Measurements from ENCODE around the gene MAP3K8. TPM values are rescaled to one million over a fixed set of nuclear protein-coding genes. Genes with fewer than 3 reads are reported as not detected.

Gene MAP3K8
- total and polyA plus RNA-seq, 10 of the 15 experiments (the other 5 are each of a cell fraction or from before 2014, with no cell fraction given) = 25.5 to 115 (median 40.2) TPM

GRCh38 chr10:30454744-30455510 lies 20.9 kb downstream of the MAP3K8 start:
- ChIA-PET RAD21 (ENCODE audit: unreplicated experiment) (interaction anchor here (1.1 to 3.2 kb wide), 13 partner anchors 10 to 88 kb away, joined by 3 to 16 read pairs (median 5); partner anchors contain the start of gene MAP3K8), CTCF (interaction anchor here (0.8 to 2.5 kb wide), 8 partner anchors 9 to 82 kb away, joined by 4 to 10 read pairs (median 6); no protein-coding TSS in a partner anchor), SMC1A (ENCODE audit: uncharacterized antibody, unreplicated experiment) (interaction anchor here (1.0 to 4.4 kb wide), 17 partner anchors 8 to 82 kb away, joined by 3 to 35 read pairs (median 5); partner anchors contain the start of gene MAP3K8), POLR2A (interaction anchor here (1.0 to 2.3 kb wide), 5 partner anchors 11 to 39 kb away, joined by 3 to 11 read pairs (median 3); no protein-coding TSS in a partner anchor)
- no peaks in the 10 kb centered on the region for H4K20me1 ChIP-seq (ENCODE audit: control insufficient read depth, insufficient read depth)
- TF ChIP-seq IRF5 (IDR thresholded peaks at IDR 0.05; ENCODE audit: borderline replicate concordance) = no peak
- TF ChIP-seq TCF7 (IDR thresholded peaks at IDR 0.05; ENCODE audit: borderline replicate concordance) = no peak
- no peak for TF ChIP-seq RCOR1 (conservative IDR thresholded peaks at IDR 0.05; ENCODE audit: low read depth, low read length)
- TF ChIP-seq USF1 (IDR thresholded peaks at IDR 0.05; ENCODE audit: borderline replicate concordance, extremely low read length, insufficient read depth, low read depth, low read length) = no peak
- TF ChIP-seq, protein P1, sequence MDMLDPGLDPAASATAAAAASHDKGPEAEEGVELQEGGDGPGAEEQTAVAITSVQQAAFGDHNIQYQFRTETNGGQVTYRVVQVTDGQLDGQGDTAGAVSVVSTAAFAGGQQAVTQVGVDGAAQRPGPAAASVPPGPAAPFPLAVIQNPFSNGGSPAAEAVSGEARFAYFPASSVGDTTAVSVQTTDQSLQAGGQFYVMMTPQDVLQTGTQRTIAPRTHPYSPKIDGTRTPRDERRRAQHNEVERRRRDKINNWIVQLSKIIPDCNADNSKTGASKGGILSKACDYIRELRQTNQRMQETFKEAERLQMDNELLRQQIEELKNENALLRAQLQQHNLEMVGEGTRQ (IDR thresholded peaks at IDR 0.05; ENCODE audit: borderline replicate concordance, low read depth, low read length) = no peak
- no peak for TF ChIP-seq ASH2L (IDR thresholded peaks at IDR 0.05; ENCODE audit: borderline replicate concordance, low read depth)
- no peak for TF ChIP-seq CBX3 (IDR thresholded peaks at IDR 0.05; ENCODE audit: borderline replicate concordance, low read depth)
- no peak for TF ChIP-seq PAX8 (IDR thresholded peaks at IDR 0.05)
- no peak for TF ChIP-seq ESRRA (IDR thresholded peaks at IDR 0.05; ENCODE audit: low read length)
- TF ChIP-seq, protein P2, sequence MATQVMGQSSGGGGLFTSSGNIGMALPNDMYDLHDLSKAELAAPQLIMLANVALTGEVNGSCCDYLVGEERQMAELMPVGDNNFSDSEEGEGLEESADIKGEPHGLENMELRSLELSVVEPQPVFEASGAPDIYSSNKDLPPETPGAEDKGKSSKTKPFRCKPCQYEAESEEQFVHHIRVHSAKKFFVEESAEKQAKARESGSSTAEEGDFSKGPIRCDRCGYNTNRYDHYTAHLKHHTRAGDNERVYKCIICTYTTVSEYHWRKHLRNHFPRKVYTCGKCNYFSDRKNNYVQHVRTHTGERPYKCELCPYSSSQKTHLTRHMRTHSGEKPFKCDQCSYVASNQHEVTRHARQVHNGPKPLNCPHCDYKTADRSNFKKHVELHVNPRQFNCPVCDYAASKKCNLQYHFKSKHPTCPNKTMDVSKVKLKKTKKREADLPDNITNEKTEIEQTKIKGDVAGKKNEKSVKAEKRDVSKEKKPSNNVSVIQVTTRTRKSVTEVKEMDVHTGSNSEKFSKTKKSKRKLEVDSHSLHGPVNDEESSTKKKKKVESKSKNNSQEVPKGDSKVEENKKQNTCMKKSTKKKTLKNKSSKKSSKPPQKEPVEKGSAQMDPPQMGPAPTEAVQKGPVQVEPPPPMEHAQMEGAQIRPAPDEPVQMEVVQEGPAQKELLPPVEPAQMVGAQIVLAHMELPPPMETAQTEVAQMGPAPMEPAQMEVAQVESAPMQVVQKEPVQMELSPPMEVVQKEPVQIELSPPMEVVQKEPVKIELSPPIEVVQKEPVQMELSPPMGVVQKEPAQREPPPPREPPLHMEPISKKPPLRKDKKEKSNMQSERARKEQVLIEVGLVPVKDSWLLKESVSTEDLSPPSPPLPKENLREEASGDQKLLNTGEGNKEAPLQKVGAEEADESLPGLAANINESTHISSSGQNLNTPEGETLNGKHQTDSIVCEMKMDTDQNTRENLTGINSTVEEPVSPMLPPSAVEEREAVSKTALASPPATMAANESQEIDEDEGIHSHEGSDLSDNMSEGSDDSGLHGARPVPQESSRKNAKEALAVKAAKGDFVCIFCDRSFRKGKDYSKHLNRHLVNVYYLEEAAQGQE (IDR thresholded peaks at IDR 0.05; ENCODE audit: low read depth, low read length) = no peak
- no peak for TF ChIP-seq NR2C2 (IDR thresholded peaks at IDR 0.05; ENCODE audit: borderline replicate concordance, control insufficient read depth, insufficient read length, low read depth)
- no peak for TF ChIP-seq EZH2 (IDR thresholded peaks at IDR 0.05; ENCODE audit: borderline replicate concordance, control insufficient read depth, low read depth, low read length)
- no peak for TF ChIP-seq NFYB (IDR thresholded peaks at IDR 0.05; ENCODE audit: insufficient read depth, low read depth, low read length)
- no peak for TF ChIP-seq TBL1XR1 (IDR thresholded peaks at IDR 0.05; ENCODE audit: low read depth, low read length)
- FAIRE-seq = no peak
- BruUV-seq (replicated peaks) = no TSS peak
- no peak overlapping the region for H3K9ac ChIP-seq (ENCODE audit: control insufficient read depth, insufficient read depth, low read length)
- H3K79me2 ChIP-seq (ENCODE audit: control insufficient read depth, insufficient read depth, low read length) = no peaks in the 10 kb centered on the region; the same call in 1 of the 2 replicates
- peaks cover 21 to 36% of the 10 kb centered on the region in 2 experiments for H3K36me3 ChIP-seq (ENCODE audit: control insufficient read depth in 2 of 2, insufficient read depth in 2 of 2, low read length in 1 of 2)
- intact Hi-C loops (cut with micrococcal nuclease; ENCODE audit: unreplicated experiment) (loop anchor here (5.0 kb wide), 1 partner anchor 37 kb away; no protein-coding TSS in a partner anchor), in situ Hi-C loops (cut with MboI) (no loop called here)
- H3K27me3 ChIP-seq (replicated peaks in 1 of 2; ENCODE audit: control insufficient read depth in 2 of 2, insufficient read depth in 2 of 2, low read length in 1 of 2) = no peaks in the 10 kb centered on the region
- no peaks in the 10 kb centered on the region for H3K9me3 ChIP-seq (replicated peaks; ENCODE audit: control insufficient read depth, insufficient read depth, low read length)
- no peak for DNase-seq (ENCODE audit: low read depth, low spot score)
- no peak overlapping the region for H2AFZ ChIP-seq (ENCODE audit: control insufficient read depth, low read depth, low read length)
- no peak overlapping the region for H3K4me3 ChIP-seq
- 38% methylated on average over 3 of the region's 3 CpGs for WGBS (ENCODE audit: insufficient coverage, insufficient replicate concordance, low lambda C conversion rate, missing lambda C conversion rate)
- peak overlapping the region; percentile 64; the same call in 1 of the 2 replicates for H3K27ac ChIP-seq (ENCODE audit: control insufficient read depth, insufficient read depth)
- H3K4me2 ChIP-seq (ENCODE audit: control insufficient read depth, insufficient read depth) = peak overlapping the region; percentile 64; the same call in 1 of the 2 replicates
- peaks cover 15% of the 10 kb centered on the region for H3K4me1 ChIP-seq (ENCODE audit: control insufficient read depth, insufficient read depth, low read length)
- ATAC-seq = peak; percentile 58
